RWPE1 (cell line): ENCODE results near the gene ZNF185.

Experiments used
- CTCF ChIA-PET: fragments of 350-600 bp; sonication (Branson Sonifier 250); formaldehyde crosslinking; extraction: SDS; loops from one replicate; lab custom pipeline; 2021; lab: Yijun Ruan, JAX
- POLR2A ChIA-PET: fragments of 400-600 bp; formaldehyde crosslinking; extraction: SDS; loops from one replicate; lab custom pipeline; 2020; ENCODE audit warnings: antibody characterized with exemption; ENCODE audit not compliant: low non-redundant PET; lab: Yijun Ruan, JAX
- DNase-seq: peaks from one replicate; pipeline ENCODE4 v3.0.0; 2012; ENCODE audit warnings: low spot score
- H3K27ac ChIP-seq: fragments of 450-650 bp; 2 replicates; pipeline ENCODE4 v1.5.1; 2017
- TF ChIP-seq, protein P1 (sequence below): fragments of 450-650 bp; conservative IDR thresholded peaks from 2 replicates; pipeline ENCODE4 v1.5.1; 2017; ENCODE audit warnings: low read depth, mild to moderate bottlenecking

Gene ZNF185

DNA sequence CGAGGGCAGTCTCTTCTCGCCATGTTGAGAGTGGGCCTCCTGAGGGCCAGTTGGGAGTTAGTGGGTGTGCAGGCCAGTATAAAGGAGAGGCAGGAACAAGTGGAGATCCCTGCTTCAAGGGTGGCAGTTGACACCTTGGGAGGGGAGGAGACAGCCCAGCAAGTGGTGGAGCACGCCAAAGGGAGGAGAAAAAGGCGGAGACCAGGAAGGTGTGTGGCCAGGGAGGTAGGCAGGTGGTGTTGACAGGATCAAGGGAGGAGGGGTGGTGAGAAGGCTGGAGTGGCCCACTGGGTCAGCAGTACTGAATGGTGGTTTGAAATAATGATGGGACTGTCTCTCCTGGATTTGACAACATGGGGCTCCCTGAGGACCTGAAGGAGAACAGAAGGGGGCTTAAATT lies 32.6 kb downstream of the ZNF185 start:
- ChIA-PET POLR2A (no interaction called here), CTCF (interaction anchor here (0.6 kb wide), 1 partner anchor 29 kb away, joined by 3 read pairs; no protein-coding TSS in a partner anchor)
- TF ChIP-seq, protein P1, sequence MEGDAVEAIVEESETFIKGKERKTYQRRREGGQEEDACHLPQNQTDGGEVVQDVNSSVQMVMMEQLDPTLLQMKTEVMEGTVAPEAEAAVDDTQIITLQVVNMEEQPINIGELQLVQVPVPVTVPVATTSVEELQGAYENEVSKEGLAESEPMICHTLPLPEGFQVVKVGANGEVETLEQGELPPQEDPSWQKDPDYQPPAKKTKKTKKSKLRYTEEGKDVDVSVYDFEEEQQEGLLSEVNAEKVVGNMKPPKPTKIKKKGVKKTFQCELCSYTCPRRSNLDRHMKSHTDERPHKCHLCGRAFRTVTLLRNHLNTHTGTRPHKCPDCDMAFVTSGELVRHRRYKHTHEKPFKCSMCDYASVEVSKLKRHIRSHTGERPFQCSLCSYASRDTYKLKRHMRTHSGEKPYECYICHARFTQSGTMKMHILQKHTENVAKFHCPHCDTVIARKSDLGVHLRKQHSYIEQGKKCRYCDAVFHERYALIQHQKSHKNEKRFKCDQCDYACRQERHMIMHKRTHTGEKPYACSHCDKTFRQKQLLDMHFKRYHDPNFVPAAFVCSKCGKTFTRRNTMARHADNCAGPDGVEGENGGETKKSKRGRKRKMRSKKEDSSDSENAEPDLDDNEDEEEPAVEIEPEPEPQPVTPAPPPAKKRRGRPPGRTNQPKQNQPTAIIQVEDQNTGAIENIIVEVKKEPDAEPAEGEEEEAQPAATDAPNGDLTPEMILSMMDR = no peak
- H3K27ac ChIP-seq = no peak overlapping the region
- DNase-seq = no peak

DNA sequence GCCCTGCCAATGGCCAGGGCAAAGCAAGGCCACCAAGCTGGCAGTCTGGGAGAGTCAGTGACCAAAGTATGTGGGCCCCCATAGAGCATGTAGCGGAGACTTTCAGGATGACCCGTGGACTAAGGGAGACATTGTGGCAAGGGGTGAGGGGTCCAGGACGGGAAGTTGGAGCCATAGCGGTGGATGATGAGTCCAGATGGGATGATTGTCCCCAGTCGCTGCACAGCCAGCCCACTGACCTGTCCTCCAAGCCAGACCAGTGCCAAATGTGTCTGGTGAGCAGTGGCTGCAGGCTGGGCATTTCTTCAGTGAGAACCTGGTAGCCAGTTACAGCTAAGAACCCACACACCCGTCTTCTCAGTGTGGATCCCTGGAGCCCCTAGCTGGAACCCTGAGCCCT lies 34.3 kb downstream of the ZNF185 start:
- CTCF ChIA-PET = no interaction called here

DNA sequence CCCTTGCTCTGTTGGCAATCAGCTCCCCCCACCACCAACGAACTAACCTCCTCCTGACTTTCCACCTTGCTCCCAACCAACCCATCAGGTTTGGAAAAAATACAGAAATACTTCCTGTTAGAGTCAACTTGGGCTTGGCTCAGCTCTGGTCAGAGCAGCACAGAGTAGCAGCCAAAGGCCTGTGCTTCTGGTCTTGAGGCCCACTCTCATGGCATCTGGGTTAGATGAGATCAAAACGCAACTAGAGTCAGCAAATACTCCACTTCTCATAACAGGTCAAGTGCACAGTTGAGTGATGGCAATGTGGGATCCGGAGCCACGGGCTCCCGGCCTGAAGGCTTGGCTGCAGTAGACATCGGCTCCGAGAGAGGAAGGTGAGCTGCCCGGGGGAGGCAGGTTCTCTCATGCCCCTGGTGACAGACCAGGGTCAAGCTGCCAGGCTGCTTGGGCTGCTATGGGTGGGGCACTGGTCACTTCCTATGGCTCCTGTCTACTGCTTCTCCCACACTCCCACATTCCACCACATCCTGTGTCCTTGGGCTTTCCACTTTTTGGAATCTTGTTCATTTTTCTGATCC lies 34.8 kb downstream of the ZNF185 start:
- POLR2A ChIA-PET = no interaction called here
- CTCF ChIA-PET = no interaction called here
- H3K27ac ChIP-seq = no peak overlapping the region
- TF ChIP-seq, protein P1 = no peak
- DNase-seq = no peak

More for the DNA sequence above, 34.3 kb downstream of the ZNF185 start:
- no peak overlapping the region for H3K27ac ChIP-seq
- POLR2A ChIA-PET = no interaction called here
- TF ChIP-seq, protein P1 = no peak
- DNase-seq = no peak

DNA sequence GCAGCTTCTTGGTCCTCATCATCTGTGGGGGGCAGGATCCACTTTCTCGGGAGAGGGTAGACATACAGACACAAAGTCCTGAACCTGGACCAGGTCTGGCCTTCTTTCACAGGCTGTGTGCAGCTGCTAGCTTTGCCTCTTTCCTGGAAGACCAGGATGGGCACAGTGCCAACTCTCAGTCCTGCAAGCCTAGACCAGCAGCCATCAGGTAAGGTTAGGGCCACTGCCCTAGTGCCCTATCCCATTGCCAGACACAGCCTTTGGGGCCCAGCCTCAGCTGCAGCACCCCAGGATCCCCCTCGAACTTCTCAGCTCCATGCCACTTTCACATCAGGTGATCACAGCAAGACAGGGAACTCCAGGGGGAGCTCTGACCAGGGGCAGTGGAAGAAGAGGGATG lies 38.4 kb downstream of the ZNF185 start:
- H3K27ac ChIP-seq = no peak overlapping the region
- DNase-seq = no peak
- ChIA-PET POLR2A (no interaction called here), CTCF (no interaction called here)
- TF ChIP-seq, protein P1 = no peak

DNA sequence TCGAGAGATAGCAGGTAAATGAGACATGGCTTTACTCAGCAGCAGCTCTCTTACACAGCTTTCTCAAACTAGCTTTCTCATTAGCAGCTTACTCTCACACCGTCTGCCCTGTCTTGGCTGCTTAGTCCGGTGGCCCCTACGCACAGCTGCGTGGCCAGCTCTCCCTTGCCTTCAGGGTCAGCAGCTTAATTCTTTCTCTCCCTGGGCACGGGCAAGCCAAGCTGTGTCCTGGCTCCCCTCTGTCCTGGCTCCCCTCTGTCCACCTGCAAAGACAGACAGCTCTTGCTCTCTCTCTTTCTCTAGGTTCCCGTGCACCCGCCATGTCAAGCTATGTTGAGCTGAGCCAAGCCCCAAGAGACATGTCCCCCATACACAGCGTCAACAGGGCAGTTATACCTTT lies 39.4 kb downstream of the ZNF185 start:
- DNase-seq = no peak
- no peak overlapping the region for H3K27ac ChIP-seq
- TF ChIP-seq, protein P1 = no peak
- ChIA-PET POLR2A (no interaction called here), CTCF (no interaction called here)

DNA sequence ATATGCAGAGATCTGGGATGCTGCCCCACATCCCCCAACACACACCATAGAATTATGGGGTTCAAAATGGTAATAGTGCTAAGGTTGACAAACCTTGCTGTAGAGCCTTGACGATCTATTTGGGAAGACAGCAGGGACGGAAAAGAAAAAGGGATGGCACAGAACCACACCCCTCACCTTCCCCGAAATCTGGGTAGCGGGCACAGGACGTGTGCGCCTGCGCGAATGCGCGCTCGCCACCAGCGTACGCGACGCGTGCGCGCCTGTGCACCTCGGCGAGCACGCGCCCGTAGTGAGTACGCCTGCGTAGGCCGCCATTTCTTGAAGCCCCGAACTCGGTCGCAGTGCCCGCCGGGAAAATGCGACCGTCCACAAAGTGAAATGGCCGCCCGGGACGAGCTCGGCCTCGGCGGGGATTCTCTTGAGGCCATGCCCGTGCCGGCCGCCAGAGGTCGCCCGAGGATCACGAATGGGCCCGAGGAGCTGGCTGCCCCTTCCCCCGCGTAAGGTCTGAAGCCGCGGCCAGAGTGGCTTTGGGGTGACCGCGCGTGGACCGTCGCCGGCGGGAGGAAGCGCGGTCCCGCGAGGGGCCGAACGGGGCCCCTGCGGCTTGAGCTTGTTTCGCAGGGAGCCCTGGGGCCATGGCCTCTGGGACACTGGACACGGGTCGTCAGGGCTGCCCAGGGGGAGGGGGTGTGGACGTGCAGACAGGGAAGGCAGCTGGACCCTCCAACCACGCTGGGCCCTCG lies 43.6 kb downstream of the ZNF185 start:
- CTCF ChIA-PET = interaction anchor here (0.7 to 1.1 kb wide), 2 partner anchors 11 to 501 kb away, joined by 3 to 5 read pairs; no protein-coding TSS in a partner anchor
- peak; percentile 81 for DNase-seq
- peak overlapping the region; percentile 81 for H3K27ac ChIP-seq
- POLR2A ChIA-PET = interaction anchor here (0.5 kb wide), 1 partner anchor 772 kb away, joined by 3 read pairs; no protein-coding TSS in a partner anchor
- TF ChIP-seq, protein P1 = peak; percentile 72
